Neural progenitor cell (in vitro differentiated cells): Measurements from ENCODE around the gene IL26. TPM values are rescaled to one million over a fixed set of nuclear protein-coding genes. Genes with fewer than 3 reads are reported as not detected.
A peak's percentile ranks its signal among the peaks of the same experiment; 100 is the strongest.

Experiments used
- DNase-seq: peaks from one replicate; pipeline ENCODE4 v3.0.0-alpha.2; 2016; ENCODE audit warnings: low spot score
- H2AFZ ChIP-seq: fragments of 200-600 bp; sonication (generic); replicated peaks from 2 replicates; pipeline ENCODE4 v1.6.1; 2016; ENCODE audit warnings: antibody characterized with exemption
- H3F3A ChIP-seq: fragments of 200-600 bp; sonication (generic); 2 replicates; pipeline ENCODE4 v1.6.1; 2016; ENCODE audit warnings: antibody characterized with exemption, low read depth
- H3K27ac ChIP-seq: fragments of 200-600 bp; sonication (generic); 2 replicates; pipeline ENCODE4 v1.5.1; 2016; ENCODE audit warnings: mild to moderate bottlenecking
- H3K27me3 ChIP-seq: fragments of 200-600 bp; sonication (generic); 2 replicates; pipeline ENCODE4 v1.6.1; 2016; ENCODE audit warnings: mild to moderate bottlenecking, moderate library complexity
- H3K36me3 ChIP-seq: fragments of 200-600 bp; sonication (generic); 2 replicates; pipeline ENCODE4 v1.5.1; 2016
- H3K4me1 ChIP-seq: fragments of 200-600 bp; sonication (generic); 2 replicates; pipeline ENCODE4 v1.6.1; 2016; ENCODE audit warnings: mixed run types
- H3K4me2 ChIP-seq: fragments of 200-600 bp; sonication (generic); 2 replicates; pipeline ENCODE4 v1.6.1; 2016
- H3K4me3 ChIP-seq: fragments of 200-600 bp; sonication (generic); 2 replicates; pipeline ENCODE4 v1.5.1; 2016
- H3K79me2 ChIP-seq: fragments of 200-600 bp; sonication (generic); 2 replicates; pipeline ENCODE4 v1.6.1; 2016; ENCODE audit warnings: low read depth
- H3K9ac ChIP-seq: fragments of 200-600 bp; sonication (generic); 2 replicates; pipeline ENCODE4 v1.6.1; 2016
- H3K9me3 ChIP-seq: fragments of 200-600 bp; sonication (generic); 2 replicates; pipeline ENCODE4 v1.5.1; 2016; ENCODE audit warnings: low read depth
- H4K20me1 ChIP-seq: fragments of 200-600 bp; sonication (generic); 2 replicates; pipeline ENCODE4 v1.6.1; 2016; ENCODE audit warnings: low read depth
- H3K27ac Mint-ChIP-seq: 3 replicates; pipeline ENCODE4 v1.8.0; 2021; ENCODE audit warnings: mixed read lengths
- H3K27me3 Mint-ChIP-seq: 2 replicates; pipeline ENCODE4 v1.8.0; 2022; ENCODE audit warnings: low read depth, mild to moderate bottlenecking, inconsistent platforms, moderate library complexity, mixed read lengths; ENCODE audit not compliant: insufficient read depth
- H3K36me3 Mint-ChIP-seq: 3 replicates; pipeline ENCODE4 v1.8.0; 2021; ENCODE audit warnings: mixed read lengths
- H3K4me1 Mint-ChIP-seq: 3 replicates; pipeline ENCODE4 v1.8.0; 2021; ENCODE audit warnings: mixed read lengths
- H3K4me3 Mint-ChIP-seq: 3 replicates; pipeline ENCODE4 v1.8.0; 2021; ENCODE audit warnings: mild to moderate bottlenecking, moderate library complexity, mixed read lengths
- H3K9me3 Mint-ChIP-seq: 3 replicates; pipeline ENCODE4 v1.8.0; 2020; ENCODE audit warnings: mixed read lengths
- EZH2 ChIP-seq: fragments of 200-600 bp; sonication (generic); IDR thresholded peaks from 2 replicates; pipeline ENCODE4 v1.6.1; 2017; ENCODE audit warnings: antibody characterized with exemption, mild to moderate bottlenecking, moderate library complexity
- EZH2phosphoT487 ChIP-seq: fragments of 200-600 bp; sonication (generic); IDR thresholded peaks from 2 replicates; pipeline ENCODE4 v1.6.1; 2017; ENCODE audit warnings: antibody characterized with exemption
- total RNA-seq: library from RNA; depleted of rRNA; stranded (reverse); fragments of >200 nt; gene quantifications from 2 replicates; pipeline ENCODE4 v1.2.3, GENCODE V29; 2015; ENCODE audit warnings: low replicate concordance
- TF ChIP-seq, protein P1 (sequence below): fragments of 200-600 bp; sonication (generic); IDR thresholded peaks from 2 replicates; pipeline ENCODE4 v1.5.1; 2017; ENCODE audit warnings: antibody characterized with exemption, mild to moderate bottlenecking

IL26 gene, protein sequence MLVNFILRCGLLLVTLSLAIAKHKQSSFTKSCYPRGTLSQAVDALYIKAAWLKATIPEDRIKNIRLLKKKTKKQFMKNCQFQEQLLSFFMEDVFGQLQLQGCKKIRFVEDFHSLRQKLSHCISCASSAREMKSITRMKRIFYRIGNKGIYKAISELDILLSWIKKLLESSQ
- not detected in 2 replicates for total RNA-seq

- Mint-ChIP-seq H3K36me3 (no peaks in the 10 kb centered on the region), H3K4me3 (no peak within 1 kb of the TSS), H3K9me3 (no peaks in the 10 kb centered on the region), H3K27ac (no peak within 1 kb of the TSS), H3K4me1 (peaks cover 19% of the 10 kb centered on the region), H3K27me3 (peaks cover 5% of the 10 kb centered on the region)
- H3K9me3 ChIP-seq = no peaks in the 10 kb centered on the region
- no peak within 1 kb of the TSS for H3K9ac ChIP-seq
- DNase-seq = no peak
- no peaks in the 10 kb centered on the region for H3F3A ChIP-seq
- H3K27me3 ChIP-seq = no peaks in the 10 kb centered on the region
- peaks cover 4% of the 10 kb centered on the region for H3K4me1 ChIP-seq
- no peak within 1 kb of the TSS for H3K4me2 ChIP-seq
- H3K4me3 ChIP-seq = no peak within 1 kb of the TSS
- no peaks in the 10 kb centered on the region for H3K36me3 ChIP-seq
- no peaks in the 10 kb centered on the region for H4K20me1 ChIP-seq
- no peaks in the 10 kb centered on the region for H3K79me2 ChIP-seq
- no peak within 1 kb of the TSS for H2AFZ ChIP-seq
- TF ChIP-seq, protein P1, sequence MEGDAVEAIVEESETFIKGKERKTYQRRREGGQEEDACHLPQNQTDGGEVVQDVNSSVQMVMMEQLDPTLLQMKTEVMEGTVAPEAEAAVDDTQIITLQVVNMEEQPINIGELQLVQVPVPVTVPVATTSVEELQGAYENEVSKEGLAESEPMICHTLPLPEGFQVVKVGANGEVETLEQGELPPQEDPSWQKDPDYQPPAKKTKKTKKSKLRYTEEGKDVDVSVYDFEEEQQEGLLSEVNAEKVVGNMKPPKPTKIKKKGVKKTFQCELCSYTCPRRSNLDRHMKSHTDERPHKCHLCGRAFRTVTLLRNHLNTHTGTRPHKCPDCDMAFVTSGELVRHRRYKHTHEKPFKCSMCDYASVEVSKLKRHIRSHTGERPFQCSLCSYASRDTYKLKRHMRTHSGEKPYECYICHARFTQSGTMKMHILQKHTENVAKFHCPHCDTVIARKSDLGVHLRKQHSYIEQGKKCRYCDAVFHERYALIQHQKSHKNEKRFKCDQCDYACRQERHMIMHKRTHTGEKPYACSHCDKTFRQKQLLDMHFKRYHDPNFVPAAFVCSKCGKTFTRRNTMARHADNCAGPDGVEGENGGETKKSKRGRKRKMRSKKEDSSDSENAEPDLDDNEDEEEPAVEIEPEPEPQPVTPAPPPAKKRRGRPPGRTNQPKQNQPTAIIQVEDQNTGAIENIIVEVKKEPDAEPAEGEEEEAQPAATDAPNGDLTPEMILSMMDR = no peak
- TF ChIP-seq EZH2phosphoT487 = no peak
- no peak for TF ChIP-seq EZH2
- no peak within 1 kb of the TSS for H3K27ac ChIP-seq
Measured at GRCh38 chr12:68225576-68226476, at the start of gene IL26. Gene IL26, minus strand, starts transcription at chr12:68225810. Its CDS starts 54 bp downstream, at chr12:68225756.

DNA sequence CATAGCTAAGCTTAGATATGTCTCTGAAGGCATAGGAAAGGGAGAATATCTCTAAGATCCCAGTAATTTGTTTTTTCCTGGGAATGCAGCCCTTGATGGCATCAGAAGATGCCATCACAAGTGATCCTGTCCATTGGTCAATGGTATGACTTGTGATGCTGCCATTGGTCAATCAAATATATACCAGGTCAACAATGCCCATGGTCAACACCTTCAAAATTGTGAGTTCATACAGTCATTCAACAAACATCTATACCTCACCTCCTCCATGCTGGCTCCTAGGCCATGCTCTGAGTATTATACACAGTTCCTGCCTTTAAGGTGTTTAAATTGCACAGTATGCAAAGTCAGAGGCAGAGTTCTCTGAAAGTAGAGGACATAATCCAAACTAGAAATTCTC is 47.1 kb upstream of the IL26 start:
- peaks cover 20% of the 10 kb centered on the region for H3K4me1 ChIP-seq

DNA sequence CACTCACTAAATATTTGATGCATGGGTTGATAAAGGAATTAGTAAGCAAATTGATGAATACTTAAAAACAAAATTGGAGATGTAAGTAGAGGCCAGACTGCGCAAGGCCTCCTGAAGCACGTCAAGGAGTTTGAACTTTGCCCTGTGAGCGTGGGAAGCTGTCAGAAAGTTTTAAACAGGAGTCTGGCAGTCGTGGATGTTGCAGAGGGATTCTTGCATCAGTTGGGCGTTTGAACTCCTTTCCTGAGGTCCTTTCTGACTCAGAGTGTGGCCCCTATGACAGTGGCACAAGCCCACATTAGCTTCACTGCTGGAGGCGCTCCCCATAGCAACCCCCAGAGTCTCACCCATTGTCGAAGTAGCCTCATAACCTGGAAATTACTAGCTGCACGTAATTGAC is 45.7 kb upstream of the IL26 start:
- no peak overlapping the region for H3K4me3 Mint-ChIP-seq
- no peak overlapping the region for H3K4me3 ChIP-seq
- H3K4me1 Mint-ChIP-seq = peaks cover 9% of the 10 kb centered on the region
- H3K36me3 Mint-ChIP-seq = no peaks in the 10 kb centered on the region
- H3K9me3 Mint-ChIP-seq = no peaks in the 10 kb centered on the region
- no peaks in the 10 kb centered on the region for H4K20me1 ChIP-seq
- no peak overlapping the region for H3K27ac ChIP-seq
- TF ChIP-seq, protein P1 = no peak
- no peak for TF ChIP-seq EZH2
- no peak for TF ChIP-seq EZH2phosphoT487
- peaks cover 13% of the 10 kb centered on the region for H3K4me1 ChIP-seq
- peaks cover 7% of the 10 kb centered on the region for H3F3A ChIP-seq
- no peaks in the 10 kb centered on the region for H3K79me2 ChIP-seq
- H3K9me3 ChIP-seq = no peaks in the 10 kb centered on the region
- no peak for DNase-seq
- no peaks in the 10 kb centered on the region for H3K36me3 ChIP-seq
- H2AFZ ChIP-seq = no peak overlapping the region
- peak overlapping the region; percentile 58 for H3K27ac Mint-ChIP-seq
- H3K27me3 ChIP-seq = no peaks in the 10 kb centered on the region
- no peak overlapping the region for H3K9ac ChIP-seq
- no peak overlapping the region for H3K4me2 ChIP-seq
- H3K27me3 Mint-ChIP-seq = no peaks in the 10 kb centered on the region

More for the DNA sequence above, 47.1 kb upstream of the IL26 start:
- Histone ChIP-seq H3K4me2 (no peak overlapping the region), H3K27me3 (no peaks in the 10 kb centered on the region), H3K36me3 (no peaks in the 10 kb centered on the region), H3K79me2 (no peaks in the 10 kb centered on the region), H3K27ac (no peak overlapping the region), H4K20me1 (no peaks in the 10 kb centered on the region), H2AFZ (no peak overlapping the region), H3K9ac (no peak overlapping the region), H3K9me3 (no peaks in the 10 kb centered on the region), H3K4me3 (no peak overlapping the region), H3F3A (peaks cover 12% of the 10 kb centered on the region)
- Mint-ChIP-seq H3K4me1 (peaks cover 12% of the 10 kb centered on the region), H3K27ac (no peak overlapping the region), H3K27me3 (no peaks in the 10 kb centered on the region), H3K36me3 (no peaks in the 10 kb centered on the region), H3K9me3 (no peaks in the 10 kb centered on the region), H3K4me3 (no peak overlapping the region)
- TF ChIP-seq, protein P1 = no peak
- TF ChIP-seq EZH2 = no peak
- no peak for TF ChIP-seq EZH2phosphoT487
- no peak for DNase-seq
